GM12801 (cell line): ENCODE measurements around the gene SPPL2A.

Experiments used
- TF ChIP-seq, protein P1 (sequence below): IDR thresholded peaks from one replicate; pipeline ENCODE4 v1.5.1; 2011; ENCODE audit warnings: control low read depth; ENCODE audit not compliant: insufficient read length; ENCODE audit errors: extremely low read depth

Gene SPPL2A

DNA sequence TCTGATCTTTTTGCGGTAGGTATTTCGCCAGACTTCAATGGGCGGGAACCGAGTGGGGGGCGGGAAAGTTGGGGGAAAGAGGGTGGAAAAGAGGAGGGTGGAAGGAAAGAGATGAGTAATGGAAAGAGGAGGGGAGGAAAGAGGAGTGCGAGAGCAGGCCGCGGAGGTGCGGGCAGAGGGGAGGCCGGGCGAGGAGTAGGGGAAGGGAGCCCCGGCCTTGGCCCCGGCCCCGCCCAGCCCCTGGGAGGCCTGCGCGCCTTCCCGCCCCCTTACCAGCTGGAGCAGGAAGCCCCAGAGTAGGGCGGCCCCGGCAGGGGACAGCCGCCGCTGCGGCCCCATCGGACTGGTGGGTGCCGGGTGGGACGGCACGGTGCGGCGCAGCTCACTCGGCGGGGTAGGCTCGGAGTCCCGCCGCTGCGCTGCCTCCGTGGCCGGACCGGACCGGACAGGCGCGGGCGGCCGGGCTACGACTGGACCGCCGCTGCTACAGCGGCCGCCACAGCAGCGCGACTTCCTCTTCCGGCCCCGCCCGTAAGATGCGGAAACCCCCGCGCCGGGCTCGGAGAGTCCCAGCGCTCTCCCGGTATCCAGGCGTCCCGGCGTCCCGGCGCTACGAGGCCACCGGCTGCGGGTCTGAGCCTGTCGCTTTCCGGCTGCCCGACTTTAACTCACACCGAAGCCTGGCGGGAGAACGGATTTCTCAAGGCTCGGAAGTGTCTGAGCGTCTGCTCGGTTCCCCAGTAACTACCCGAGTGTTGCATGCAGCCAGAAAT is at the start of gene SPPL2A:
SPPL2A (minus strand) TSS at position 512 of the 773 bp plus-strand sequence; CDS start at position 339, 173 bp downstream.
- TF ChIP-seq, protein P1, sequence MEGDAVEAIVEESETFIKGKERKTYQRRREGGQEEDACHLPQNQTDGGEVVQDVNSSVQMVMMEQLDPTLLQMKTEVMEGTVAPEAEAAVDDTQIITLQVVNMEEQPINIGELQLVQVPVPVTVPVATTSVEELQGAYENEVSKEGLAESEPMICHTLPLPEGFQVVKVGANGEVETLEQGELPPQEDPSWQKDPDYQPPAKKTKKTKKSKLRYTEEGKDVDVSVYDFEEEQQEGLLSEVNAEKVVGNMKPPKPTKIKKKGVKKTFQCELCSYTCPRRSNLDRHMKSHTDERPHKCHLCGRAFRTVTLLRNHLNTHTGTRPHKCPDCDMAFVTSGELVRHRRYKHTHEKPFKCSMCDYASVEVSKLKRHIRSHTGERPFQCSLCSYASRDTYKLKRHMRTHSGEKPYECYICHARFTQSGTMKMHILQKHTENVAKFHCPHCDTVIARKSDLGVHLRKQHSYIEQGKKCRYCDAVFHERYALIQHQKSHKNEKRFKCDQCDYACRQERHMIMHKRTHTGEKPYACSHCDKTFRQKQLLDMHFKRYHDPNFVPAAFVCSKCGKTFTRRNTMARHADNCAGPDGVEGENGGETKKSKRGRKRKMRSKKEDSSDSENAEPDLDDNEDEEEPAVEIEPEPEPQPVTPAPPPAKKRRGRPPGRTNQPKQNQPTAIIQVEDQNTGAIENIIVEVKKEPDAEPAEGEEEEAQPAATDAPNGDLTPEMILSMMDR, result no peak

GRCh38 chr15:50814634-50815033 is 49.1 kb upstream of the SPPL2A start:
- TF ChIP-seq, protein P1, result no peak

DNA sequence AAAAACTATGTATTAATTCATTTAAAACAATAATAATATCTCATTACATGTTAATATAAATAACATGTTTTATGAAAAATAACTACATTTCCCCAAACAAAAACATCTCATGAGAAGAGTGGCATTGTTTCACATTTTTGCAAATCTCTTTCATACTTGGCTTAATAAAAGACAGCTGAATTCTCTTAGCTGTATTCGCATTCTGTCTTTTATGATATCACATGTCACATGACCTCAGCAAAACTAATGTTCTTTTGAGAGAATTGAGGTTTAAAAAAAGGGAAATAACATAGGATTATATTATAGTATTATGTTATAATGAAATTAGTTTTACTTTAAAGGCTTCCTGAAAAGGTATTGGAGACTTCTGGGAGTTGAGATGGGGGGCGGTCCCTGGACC is 48.4 kb upstream of the SPPL2A start:
- TF ChIP-seq, protein P1, result no peak

DNA sequence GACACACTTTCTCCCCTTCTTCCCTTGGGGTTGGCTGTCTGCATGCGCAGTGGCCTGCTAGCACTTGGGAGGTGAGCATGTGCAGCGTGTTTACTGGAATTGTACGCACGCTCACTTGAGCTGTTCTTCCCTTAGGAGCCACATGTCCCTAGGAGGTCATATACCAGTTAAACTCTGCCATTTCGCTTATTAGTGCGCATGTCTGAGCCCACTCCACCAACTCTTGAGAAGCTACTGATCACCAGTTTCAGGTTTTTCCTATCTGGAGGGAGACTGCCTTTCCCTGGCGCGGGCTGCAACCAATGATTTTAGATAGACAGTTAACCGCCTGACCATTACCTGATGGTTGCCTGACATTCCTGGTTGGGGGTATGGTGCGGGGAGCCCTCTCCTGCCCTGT is 47.6 kb upstream of the SPPL2A start:
- TF ChIP-seq, protein P1, result no peak

- TF ChIP-seq, protein P1, result no peak
Measured at GRCh38 chr15:50810128-50810527, 44.6 kb upstream of the SPPL2A start.

GRCh38 chr15:50808728-50809127 is 43.2 kb upstream of the SPPL2A start:
- TF ChIP-seq, protein P1, result no peak

- TF ChIP-seq, protein P1, result no peak
Measured at GRCh38 chr15:50803479-50804180, 38.1 kb upstream of the SPPL2A start.
